Left ventricle myocardium inferior (tissue), 1 donor: ENCODE data around the gene BOD1L1. TPM values are rescaled to one million over a fixed set of nuclear protein-coding genes. Genes with fewer than 3 reads are reported as not detected.

ENCODE experiments used
- DNase-seq: peaks from one replicate; pipeline ENCODE4 v3.0.0-alpha.2; 2020
- H3K27ac ChIP-seq: fragments of 200-600 bp; replicated peaks from 2 replicates; pipeline ENCODE4 v1.8.0; 2021
- H3K27me3 ChIP-seq: fragments of 200-600 bp; 2 replicates; pipeline ENCODE4 v1.8.0; 2021; ENCODE audit warnings: low read depth
- H3K36me3 ChIP-seq: fragments of 200-600 bp; 2 replicates; pipeline ENCODE4 v1.8.0; 2021
- H3K4me1 ChIP-seq: fragments of 200-600 bp; 2 replicates; pipeline ENCODE4 v1.8.0; 2021
- H3K4me3 ChIP-seq: fragments of 200-600 bp; 2 replicates; pipeline ENCODE4 v1.8.0; 2021; ENCODE audit warnings: mild to moderate bottlenecking, moderate library complexity
- H3K9me3 ChIP-seq: fragments of 200-600 bp; replicated peaks from 2 replicates; pipeline ENCODE4 v1.8.0; 2021
- intact Hi-C: fragments of 100-400 bp; cut with micrococcal nuclease; formaldehyde crosslinking; loops from one replicate; pipeline ENCODE4 v1.11.0; 2022
- total RNA-seq: library from RNA; stranded (reverse); fragmentation: NEBNext Ultra II Directional; extraction: Animal tissue kit (Norgen Biotek cat#: 25700); gene quantifications from one replicate; pipeline ENCODE4 v1.2.1, GENCODE V29; 2021
- TF ChIP-seq, protein P1 (sequence below): fragments of 200-600 bp; IDR thresholded peaks from 2 replicates; pipeline ENCODE4 v1.8.0; 2021; ENCODE audit warnings: antibody characterized with exemption, mild to moderate bottlenecking, borderline replicate concordance
- donor health status: DM: no; HTN: yes; CAD: no; lungs with severe emphysema.

BOD1L1 gene
- total RNA-seq, 1 donor from 2014 or later: 17.9 TPM

GRCh38 chr4:13616597-13616996 is 10.9 kb downstream of the BOD1L1 start:
- Histone ChIP-seq H3K4me1 (peaks cover 30% of the 10 kb centered on the region), H3K27ac (no peak overlapping the region), H3K27me3 (no peaks in the 10 kb centered on the region), H3K36me3 (peaks cover 73% of the 10 kb centered on the region), H3K4me3 (no peak overlapping the region), H3K9me3 (no peaks in the 10 kb centered on the region)
- TF ChIP-seq, protein P1, sequence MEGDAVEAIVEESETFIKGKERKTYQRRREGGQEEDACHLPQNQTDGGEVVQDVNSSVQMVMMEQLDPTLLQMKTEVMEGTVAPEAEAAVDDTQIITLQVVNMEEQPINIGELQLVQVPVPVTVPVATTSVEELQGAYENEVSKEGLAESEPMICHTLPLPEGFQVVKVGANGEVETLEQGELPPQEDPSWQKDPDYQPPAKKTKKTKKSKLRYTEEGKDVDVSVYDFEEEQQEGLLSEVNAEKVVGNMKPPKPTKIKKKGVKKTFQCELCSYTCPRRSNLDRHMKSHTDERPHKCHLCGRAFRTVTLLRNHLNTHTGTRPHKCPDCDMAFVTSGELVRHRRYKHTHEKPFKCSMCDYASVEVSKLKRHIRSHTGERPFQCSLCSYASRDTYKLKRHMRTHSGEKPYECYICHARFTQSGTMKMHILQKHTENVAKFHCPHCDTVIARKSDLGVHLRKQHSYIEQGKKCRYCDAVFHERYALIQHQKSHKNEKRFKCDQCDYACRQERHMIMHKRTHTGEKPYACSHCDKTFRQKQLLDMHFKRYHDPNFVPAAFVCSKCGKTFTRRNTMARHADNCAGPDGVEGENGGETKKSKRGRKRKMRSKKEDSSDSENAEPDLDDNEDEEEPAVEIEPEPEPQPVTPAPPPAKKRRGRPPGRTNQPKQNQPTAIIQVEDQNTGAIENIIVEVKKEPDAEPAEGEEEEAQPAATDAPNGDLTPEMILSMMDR: no peak
- intact Hi-C loops: no loop called here
- no peak for DNase-seq

- peaks cover 87% of the 10 kb centered on the region for H3K36me3 ChIP-seq
- no peak for DNase-seq
- H3K9me3 ChIP-seq: no peaks in the 10 kb centered on the region
- no peak overlapping the region for H3K27ac ChIP-seq
- intact Hi-C loops: no loop called here
- TF ChIP-seq, protein P1: no peak
- H3K4me3 ChIP-seq: no peak overlapping the region
- H3K27me3 ChIP-seq: no peaks in the 10 kb centered on the region
- H3K4me1 ChIP-seq: peaks cover 25% of the 10 kb centered on the region
These were observed 12.4 kb downstream of the BOD1L1 start for GRCh38 chr4:13615161-13615560.

- H3K4me3 ChIP-seq: no peak overlapping the region
- no peaks in the 10 kb centered on the region for H3K27me3 ChIP-seq
- H3K9me3 ChIP-seq: no peaks in the 10 kb centered on the region
- TF ChIP-seq, protein P1: no peak
- intact Hi-C loops: no loop called here
- peaks cover 91% of the 10 kb centered on the region for H3K36me3 ChIP-seq
- peak overlapping the region; percentile 49 for H3K27ac ChIP-seq
- peaks cover 28% of the 10 kb centered on the region for H3K4me1 ChIP-seq
- DNase-seq: no peak
These were observed 15.0 kb downstream of the BOD1L1 start for GRCh38 chr4:13612569-13612968.

- no peak for DNase-seq
- Histone ChIP-seq H3K4me3 (no peak overlapping the region), H3K27ac (peak overlapping the region; percentile 49), H3K36me3 (peaks cover 96% of the 10 kb centered on the region), H3K4me1 (peaks cover 28% of the 10 kb centered on the region), H3K27me3 (no peaks in the 10 kb centered on the region), H3K9me3 (no peaks in the 10 kb centered on the region)
- intact Hi-C loops: no loop called here
- TF ChIP-seq, protein P1: no peak
These were observed 16.2 kb downstream of the BOD1L1 start for GRCh38 chr4:13611283-13611842.

DNA sequence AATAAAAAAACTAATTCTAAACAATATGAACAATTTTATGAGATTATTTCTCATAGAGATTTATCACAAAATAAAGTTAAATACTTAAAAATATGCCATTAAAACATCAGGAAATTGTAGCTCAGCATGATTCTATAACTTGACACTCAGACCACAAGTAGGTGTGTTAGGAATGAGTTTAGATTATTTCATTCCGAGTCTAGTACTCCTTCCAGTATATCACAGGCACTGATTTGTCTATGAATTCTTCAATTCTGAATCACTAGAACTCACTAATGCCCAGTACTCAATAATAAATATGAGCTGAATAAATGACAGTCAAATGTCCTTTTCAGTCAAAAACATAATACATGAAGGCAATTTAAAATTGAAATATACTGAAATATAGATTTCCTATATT is 22.2 kb downstream of the BOD1L1 start:
- peaks cover 10% of the 10 kb centered on the region for H3K4me1 ChIP-seq
- no peaks in the 10 kb centered on the region for H3K27me3 ChIP-seq
- no peaks in the 10 kb centered on the region for H3K9me3 ChIP-seq
- H3K36me3 ChIP-seq: peaks cover 100% of the 10 kb centered on the region
- intact Hi-C loops: no loop called here
- TF ChIP-seq, protein P1: no peak
- H3K4me3 ChIP-seq: no peak overlapping the region
- no peak for DNase-seq
- no peak overlapping the region for H3K27ac ChIP-seq

DNA sequence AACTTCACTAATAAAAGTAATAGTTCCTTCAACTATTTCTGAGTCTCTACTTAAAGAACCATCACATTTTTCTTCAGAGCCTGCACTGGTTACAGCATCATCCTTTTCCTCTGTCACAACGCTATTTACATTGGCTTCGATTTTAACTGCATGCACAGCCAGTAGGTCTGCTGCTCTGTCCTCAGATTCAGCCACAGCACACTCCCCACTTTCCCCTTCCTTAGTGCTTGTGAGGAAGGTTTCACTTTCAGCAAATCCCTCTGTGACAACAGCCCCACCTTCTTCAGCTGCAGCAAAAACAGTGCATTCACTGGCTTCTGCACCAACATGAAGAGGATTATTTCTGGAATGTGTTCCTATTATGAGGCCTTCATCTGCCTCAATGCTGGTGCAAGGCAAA is 25.7 kb downstream of the BOD1L1 start:
- intact Hi-C loops: no loop called here
- Histone ChIP-seq H3K27ac (no peak overlapping the region), H3K9me3 (no peaks in the 10 kb centered on the region), H3K4me1 (no peaks in the 10 kb centered on the region), H3K27me3 (no peaks in the 10 kb centered on the region), H3K36me3 (peaks cover 82% of the 10 kb centered on the region), H3K4me3 (no peak overlapping the region)
- no peak for DNase-seq
- TF ChIP-seq, protein P1: no peak
